Measurements from ENCODE around the gene CLDN14. TPM values are rescaled to one million over a fixed set of nuclear protein-coding genes. Genes with fewer than 3 reads are reported as not detected.

CLDN14 gene, protein sequence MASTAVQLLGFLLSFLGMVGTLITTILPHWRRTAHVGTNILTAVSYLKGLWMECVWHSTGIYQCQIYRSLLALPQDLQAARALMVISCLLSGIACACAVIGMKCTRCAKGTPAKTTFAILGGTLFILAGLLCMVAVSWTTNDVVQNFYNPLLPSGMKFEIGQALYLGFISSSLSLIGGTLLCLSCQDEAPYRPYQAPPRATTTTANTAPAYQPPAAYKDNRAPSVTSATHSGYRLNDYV
- total RNA-seq, result not detected

DNA sequence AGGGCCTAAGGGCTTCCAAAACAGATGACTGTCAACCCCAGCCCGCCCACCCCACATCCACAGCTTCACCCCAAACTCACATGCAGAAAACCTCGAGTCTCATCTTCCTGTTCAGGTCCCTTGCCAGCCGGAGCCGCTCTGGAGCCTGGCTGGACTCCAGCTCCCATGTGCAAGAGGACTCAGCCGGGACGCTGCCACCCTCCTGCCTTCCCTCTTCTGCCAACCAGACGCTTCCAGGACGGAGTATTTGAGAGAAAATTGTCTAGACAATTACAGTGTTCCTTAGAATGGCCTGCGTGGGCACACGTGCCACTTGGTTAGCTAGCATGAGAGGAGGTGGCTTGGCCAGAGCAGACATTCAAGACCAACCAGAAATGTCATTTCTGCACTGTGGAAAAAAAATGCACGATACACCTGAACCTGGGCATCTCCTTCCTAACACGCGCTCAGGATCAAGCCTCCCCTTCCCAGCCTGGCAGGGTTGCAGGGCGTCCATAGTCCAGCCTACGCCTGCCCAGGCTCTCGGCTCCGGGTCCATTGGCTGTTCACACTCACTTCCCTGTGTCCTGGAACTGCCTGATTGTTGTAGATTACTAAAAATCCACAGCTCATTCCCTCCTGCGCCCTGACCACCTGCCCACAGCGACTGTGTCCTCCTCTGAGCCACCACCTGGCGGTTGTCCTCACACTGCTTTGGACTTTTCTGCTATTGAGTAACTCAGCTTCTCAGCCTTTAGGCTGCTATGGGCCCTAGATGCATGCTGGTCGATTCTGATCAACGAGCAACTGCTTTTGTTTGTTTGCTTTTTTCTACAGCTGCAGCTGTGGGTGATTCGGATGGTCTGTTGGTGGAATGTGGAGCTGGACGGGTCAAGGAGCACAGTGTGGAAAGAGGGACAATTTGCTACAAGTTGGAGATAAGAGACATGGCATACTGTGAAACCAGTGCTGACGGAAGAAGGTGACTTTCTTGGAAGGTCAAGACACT, at the start of gene CLDN14:
Gene CLDN14, minus strand, starts transcription at position 708 of the 988 bp plus-strand sequence. CDS start 18,427 bp downstream, outside the sequence.

Other genes with a start within 250 kb of the CLDN14 start
- gene MORC3, start 159.9 kb downstream of the CLDN14 start, total RNA-seq, result 10 to 100 TPM; 49.0 to 49.6 TPM
- gene CHAF1B, start 94.7 kb downstream of the CLDN14 start, total RNA-seq, result 10 to 100 TPM in 1 of 2 donors, 1 to 10 TPM in 1; 6.5 to 11.0 TPM
- not detected for gene SIM2, start 219.0 kb upstream of the CLDN14 start, total RNA-seq

Measured in melanocyte of skin (primary cell).